CD14-positive monocyte (primary cell): ENCODE results near the gene SYT8. TPM values are rescaled to one million over a fixed set of nuclear protein-coding genes. Genes with fewer than 3 reads are reported as not detected.

Experiments used
- DNase-seq, 3 donors: peaks; one replicate each; pipeline ENCODE4 v3.0.0-alpha.2; 2011 to 2022
- H2AFZ ChIP-seq: 2 replicates; pipeline ENCODE4 v1.6.0; 2012; ENCODE audit warnings: mild to moderate bottlenecking, low read depth, low read length, inconsistent platforms; ENCODE audit not compliant: insufficient read depth, poor library complexity, severe bottlenecking
- H3K27ac ChIP-seq, 2 donors: 1 replicate in 1 of 2; 2 replicates in 1 of 2; pipeline ENCODE4 v1.5.1; 2012 to 2013; ENCODE audit warnings: low read length in 2 of 2, control low read depth in 1 of 2, inconsistent platforms in 1 of 2, low read depth in 1 of 2, mild to moderate bottlenecking in 1 of 2
- H3K27me3 ChIP-seq, 2 donors: one replicate each; pipeline versions ENCODE4 v1.6.0 to v1.6.1; 2011 to 2013; ENCODE audit warnings: low read length in 2 of 2; ENCODE audit not compliant: control insufficient read depth in 2 of 2, insufficient read depth in 2 of 2
- H3K36me3 ChIP-seq, 2 donors: replicated peaks in 1 of 2; 1 replicate in 1 of 2; 2 replicates in 1 of 2; pipeline versions ENCODE4 v1.5.1 to v1.6.1; 2012 to 2013; ENCODE audit warnings: low read length in 2 of 2, control low read depth in 1 of 2, inconsistent platforms in 1 of 2, mild to moderate bottlenecking in 1 of 2; ENCODE audit not compliant: insufficient read depth in 2 of 2, control insufficient read depth in 1 of 2
- H3K4me1 ChIP-seq, 2 donors: 1 replicate in 1 of 2; 2 replicates in 1 of 2; pipeline versions ENCODE4 v1.5.1 to v1.6.1; 2012 to 2013; ENCODE audit warnings: low read length in 2 of 2, control low read depth in 1 of 2, inconsistent platforms in 1 of 2, mild to moderate bottlenecking in 1 of 2, moderate library complexity in 1 of 2; ENCODE audit not compliant: insufficient read depth in 2 of 2, control insufficient read depth in 1 of 2
- H3K4me2 ChIP-seq: replicated peaks from 2 replicates; pipeline ENCODE3; 2012; ENCODE audit warnings: low read length, moderate library complexity, mild to moderate bottlenecking; ENCODE audit not compliant: poor library complexity, severe bottlenecking; ENCODE audit errors: extremely low read depth
- H3K4me3 ChIP-seq, 3 experiments: fragments of 200-600 bp in 1 of 3; sonication (generic) in 1 of 3; replicated peaks in 1 of 3; 1 replicate in 2 of 3; 2 replicates in 1 of 3; pipeline ENCODE4 v1.5.1; 2011 to 2013; ENCODE audit warnings: low read length in 3 of 3, mild to moderate bottlenecking in 3 of 3, control low read depth in 2 of 3, low read depth in 2 of 3, inconsistent platforms in 1 of 3, moderate library complexity in 1 of 3
- H3K79me2 ChIP-seq: 2 replicates; pipeline ENCODE4 v1.6.0; 2012; ENCODE audit warnings: mild to moderate bottlenecking, control low read depth, inconsistent platforms, low read length, moderate library complexity; ENCODE audit not compliant: insufficient read depth
- H3K9ac ChIP-seq: 2 replicates; pipeline ENCODE4 v1.6.0; 2017; ENCODE audit warnings: low read length, mild to moderate bottlenecking; ENCODE audit not compliant: insufficient read depth, poor library complexity, severe bottlenecking
- H3K9me3 ChIP-seq, 2 donors: replicated peaks in 1 of 2; 1 replicate in 1 of 2; 2 replicates in 1 of 2; pipeline versions ENCODE4 v1.5.1 to v1.6.1; 2012 to 2013; ENCODE audit warnings: low read length in 2 of 2, control low read depth in 1 of 2; ENCODE audit not compliant: control insufficient read depth in 1 of 2, insufficient read depth in 1 of 2
- H4K20me1 ChIP-seq: 2 replicates; pipeline ENCODE4 v1.6.0; 2012; ENCODE audit warnings: mild to moderate bottlenecking, low read length, control low read depth, moderate library complexity; ENCODE audit not compliant: insufficient read depth
- H3K27ac Mint-ChIP-seq, 7 donors: one replicate each; pipeline ENCODE4 v1.8.0; 2020; ENCODE audit warnings: mild to moderate bottlenecking in 7 of 7, mixed read lengths in 7 of 7, moderate library complexity in 6 of 7, inconsistent platforms in 2 of 7
- H3K27me3 Mint-ChIP-seq, 3 donors: one replicate each; pipeline ENCODE4 v1.8.0; 2021 to 2022; ENCODE audit warnings: low read depth in 3 of 3, mild to moderate bottlenecking in 3 of 3, mixed read lengths in 3 of 3, moderate library complexity in 3 of 3, inconsistent platforms in 1 of 3
- H3K36me3 Mint-ChIP-seq, 2 donors: one replicate each; pipeline ENCODE4 v1.8.0; 2020; ENCODE audit warnings: mixed read lengths in 2 of 2, inconsistent platforms in 1 of 2, mild to moderate bottlenecking in 1 of 2
- H3K4me1 Mint-ChIP-seq: one replicate; pipeline ENCODE4 v1.8.0; 2020; ENCODE audit warnings: mild to moderate bottlenecking, mixed read lengths
- H3K4me3 Mint-ChIP-seq, 2 donors: one replicate each; pipeline ENCODE4 v1.8.0; 2020; ENCODE audit warnings: mild to moderate bottlenecking in 2 of 2, mixed read lengths in 2 of 2, moderate library complexity in 1 of 2
- H3K9me3 Mint-ChIP-seq, 7 donors: one replicate each; pipeline ENCODE4 v1.8.0; 2020 to 2022; ENCODE audit warnings: mixed read lengths in 7 of 7, mild to moderate bottlenecking in 6 of 7, moderate library complexity in 6 of 7, inconsistent platforms in 2 of 7
- CTCF ChIP-seq: fragments of 200-600 bp; IDR thresholded peaks from one replicate; pipeline ENCODE4 v1.8.0; 2022; ENCODE audit warnings: antibody characterized with exemption, mild to moderate bottlenecking
- WGBS: methylation state at CpG from one replicate; pipeline ENCODE4 v1.1.5; 2013; ENCODE audit warnings: missing lambda C conversion rate; ENCODE audit not compliant: insufficient coverage; 5-methylcytosine and 5-hydroxymethylcytosine counted together
- intact Hi-C, 2 donors: fragments of 100-400 bp; cut with micrococcal nuclease; formaldehyde crosslinking; loops; one replicate each; pipeline versions ENCODE4 v1.15.0 to v1.15.1; 2023
- polyA plus RNA-seq, 3 donors: library from polyadenylated mRNA; depleted of rRNA in 1 of 3; unstranded in 2 of 3; stranded (reverse) in 1 of 3; fragments of 300-500 nt in 2 of 3; fragments of >200 nt in 1 of 3; fragmentation: Illumina TruSeq in 2 of 3; gene quantifications; 1 replicate in 2 of 3; 2 replicates in 1 of 3; pipeline ENCODE4 v1.2.3, GENCODE V29; 2012 to 2021

Gene SYT8
- polyA plus RNA-seq, 3 donors, result not detected

GRCh38 chr11:1785749-1786413 is 48.9 kb upstream of the SYT8 start:
- no peak for TF ChIP-seq CTCF
- peak overlapping the region; percentile 24 to 46 for H3K27ac ChIP-seq
- WGBS, result 36% methylated on average over 15 of the region's 21 CpGs

GRCh38 chr11:1786466-1786865 is 48.3 kb upstream of the SYT8 start:
- Histone ChIP-seq H3K36me3 (no peaks in the 10 kb centered on the region), H2AFZ (no peak overlapping the region), H4K20me1 (no peaks in the 10 kb centered on the region), H3K27me3 (no peaks in the 10 kb centered on the region), H3K4me3 (peak overlapping the region in 1 of 3 experiments; percentile 15), H3K27ac (peak overlapping the region; percentile 22 to 46), H3K4me2 (peak overlapping the region; percentile 4), H3K9ac (no peak overlapping the region), H3K9me3 (no peaks in the 10 kb centered on the region), H3K79me2 (no peaks in the 10 kb centered on the region), H3K4me1 (peaks cover 47 to 55% of the 10 kb centered on the region in 2 donors)
- no peak for TF ChIP-seq CTCF
- WGBS, result 94% methylated on average over 4 of the region's 4 CpGs
- intact Hi-C loops, result loop anchor here in 1 of 2 donors (5.0 kb wide), 1 partner anchor 39 kb away; no protein-coding TSS in a partner anchor
- H3K27ac Mint-ChIP-seq, result peak overlapping the region in 6 of 7 donors; percentile 30 to 98 (median 62)
- H3K27me3 Mint-ChIP-seq, result peaks cover 2 to 17% (median 14%) of the 10 kb centered on the region in 3 donors
- DNase-seq, result no peak
- H3K4me1 Mint-ChIP-seq, result peaks cover 58% of the 10 kb centered on the region
- H3K36me3 Mint-ChIP-seq, result peaks cover 4 to 5% of the 10 kb centered on the region in 2 donors
- peaks cover 0 to 3% (median 0%) of the 10 kb centered on the region in 7 donors for H3K9me3 Mint-ChIP-seq
- H3K4me3 Mint-ChIP-seq, result peak overlapping the region in 1 of 2 donors; percentile 46

More at GRCh38 chr11:1785749-1786413, 48.9 kb upstream of the SYT8 start:
- Mint-ChIP-seq H3K27me3 (peaks cover 2 to 15% (median 11%) of the 10 kb centered on the region in 3 donors), H3K36me3 (peaks cover 4 to 5% of the 10 kb centered on the region in 2 donors), H3K4me1 (peaks cover 64% of the 10 kb centered on the region), H3K27ac (peak overlapping the region; percentile 30 to 98 (median 79)), H3K9me3 (peaks cover 0 to 3% (median 0%) of the 10 kb centered on the region in 7 donors), H3K4me3 (peak overlapping the region in 1 of 2 donors; percentile 46)
- no peaks in the 10 kb centered on the region for H3K27me3 ChIP-seq
- H2AFZ ChIP-seq, result no peak overlapping the region
- H3K9ac ChIP-seq, result no peak overlapping the region
- H3K9me3 ChIP-seq, result no peaks in the 10 kb centered on the region
- peaks cover 53 to 61% of the 10 kb centered on the region in 2 donors for H3K4me1 ChIP-seq
- DNase-seq, result peak; percentile 59 to 76 (median 60)
- no peaks in the 10 kb centered on the region for H3K36me3 ChIP-seq
- intact Hi-C loops, result loop anchor here in 1 of 2 donors (5.0 kb wide), 1 partner anchor 39 kb away; no protein-coding TSS in a partner anchor
- no peaks in the 10 kb centered on the region for H4K20me1 ChIP-seq
- H3K4me3 ChIP-seq, result peak overlapping the region in 1 of 3 experiments; percentile 15
- no peaks in the 10 kb centered on the region for H3K79me2 ChIP-seq
- H3K4me2 ChIP-seq, result peak overlapping the region; percentile 4
